GM12874 (cell line): ENCODE data around the gene CPHXL2.

Experiments used
- CTCF ChIP-seq: IDR thresholded peaks from 2 replicates; pipeline ENCODE4 v1.5.1; 2011; ENCODE audit warnings: low read depth, mild to moderate bottlenecking, control low read depth, low read length, moderate library complexity; ENCODE audit not compliant: insufficient read depth

The CPHXL2 gene

GRCh38 chr16:75627851-75628250 lies 49.0 kb downstream of the CPHXL2 start:
- no peak for TF ChIP-seq CTCF

- no peak for TF ChIP-seq CTCF
These were observed 50.0 kb downstream of the CPHXL2 start for GRCh38 chr16:75626806-75627205.

GRCh38 chr16:75624921-75625334 lies 51.9 kb downstream of the CPHXL2 start:
- no peak for TF ChIP-seq CTCF

DNA sequence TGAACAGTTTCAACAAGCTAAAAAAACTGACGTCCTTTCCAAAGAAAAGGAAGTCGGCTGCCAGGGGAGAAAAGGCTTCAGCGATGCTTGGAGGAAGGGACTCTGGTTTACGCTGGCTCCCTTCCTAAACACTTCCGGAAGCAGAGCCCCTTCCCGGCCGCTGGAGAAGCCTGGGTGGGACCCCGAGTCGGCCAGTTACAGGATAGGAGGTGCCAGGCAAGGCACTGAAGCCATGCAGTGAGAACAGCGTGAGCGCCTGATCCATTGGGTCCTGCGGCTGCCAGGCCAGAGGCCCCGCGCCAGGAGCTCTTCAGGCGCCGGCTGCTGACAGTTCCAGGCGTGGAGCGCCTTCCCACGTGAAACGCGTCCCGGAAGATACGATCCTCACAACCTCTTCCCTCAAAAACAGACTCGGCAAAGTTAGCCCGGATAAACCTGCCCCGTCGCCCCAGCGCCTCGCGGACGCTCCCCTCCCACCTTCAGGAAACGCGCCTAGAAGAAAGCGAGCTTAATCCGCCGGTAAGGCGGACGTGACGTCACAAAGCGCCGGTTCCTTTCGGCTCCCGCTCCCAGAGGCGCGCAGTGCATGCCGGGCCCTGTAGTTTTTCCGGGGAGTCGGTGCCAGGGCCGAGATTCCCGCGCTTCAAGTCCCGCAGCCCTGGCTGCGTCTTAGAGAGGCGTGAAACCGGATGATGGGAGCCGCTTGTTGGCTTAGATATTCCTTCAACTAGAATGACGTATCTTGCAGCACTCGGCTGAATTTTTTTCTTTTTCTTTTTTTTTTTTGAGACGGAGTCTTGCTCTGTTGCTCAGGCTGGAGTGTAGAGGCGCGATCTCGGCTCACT lies 53.8 kb downstream of the CPHXL2 start, which contains the start of gene ADAT1:
Gene ADAT1 (minus strand): TSS at position 521 of the 845 bp plus-strand sequence. CDS start 2,482 bp downstream, outside the sequence.
- TF ChIP-seq CTCF: no peak

- TF ChIP-seq CTCF: peak; percentile 54
These were observed 55.7 kb downstream of the CPHXL2 start for GRCh38 chr16:75621170-75621477.

GRCh38 chr16:75620326-75621169 lies 56.3 kb downstream of the CPHXL2 start:
- no peak for TF ChIP-seq CTCF

GRCh38 chr16:75618780-75619179 lies 58.0 kb downstream of the CPHXL2 start:
- no peak for TF ChIP-seq CTCF
